Fibroblast of lung (primary cell): Measurements from ENCODE around the gene BMPR1A. TPM values are rescaled to one million over a fixed set of nuclear protein-coding genes. Genes with fewer than 3 reads are reported as not detected.
"Not testable (repeated sequence)": the region's sequence is repeated elsewhere in the genome, so short reads cannot be mapped to it uniquely, and the experiment has no call there.

Experiments
- DNase-seq, 2 donors: peaks; one replicate each; pipeline versions ENCODE4 v3.0.0 to v3.0.0-alpha.2; 2010; ENCODE audit warnings: low read depth in 2 of 2
- H2AFZ ChIP-seq: 2 replicates; pipeline ENCODE4 v1.5.1; 2012; ENCODE audit warnings: low read length, control low read depth, inconsistent platforms
- H3K27ac ChIP-seq: 2 replicates; pipeline ENCODE4 v1.5.1; 2011; ENCODE audit warnings: low read length, control low read depth; ENCODE audit not compliant: insufficient read depth
- H3K27me3 ChIP-seq: 2 replicates; pipeline ENCODE4 v1.5.1; 2011; ENCODE audit warnings: mild to moderate bottlenecking, low read length; ENCODE audit not compliant: control insufficient read depth, insufficient read depth
- H3K36me3 ChIP-seq: 2 replicates; pipeline ENCODE4 v1.5.1; 2011; ENCODE audit warnings: low read length; ENCODE audit not compliant: control insufficient read depth, insufficient read depth
- H3K4me1 ChIP-seq: 2 replicates; pipeline ENCODE4 v1.5.1; 2011; ENCODE audit warnings: low read length; ENCODE audit not compliant: control insufficient read depth, insufficient read depth; ENCODE audit errors: extremely low read depth
- H3K4me2 ChIP-seq: 2 replicates; pipeline ENCODE4 v1.5.1; 2011; ENCODE audit warnings: low read length, control low read depth; ENCODE audit not compliant: insufficient read depth; ENCODE audit errors: extremely low read depth
- H3K4me3 ChIP-seq, 4 experiments: fragments of 200-600 bp in 1 of 4; sonication (generic) in 1 of 4; replicated peaks in 1 of 4; 2 replicates each; pipeline ENCODE4 v1.5.1; 2011 to 2016; ENCODE audit warnings: low read length in 4 of 4, low read depth in 3 of 4, mild to moderate bottlenecking in 3 of 4, control low read depth in 2 of 4, inconsistent platforms in 1 of 4, mixed read lengths in 1 of 4; ENCODE audit not compliant: insufficient read depth in 1 of 4; ENCODE audit errors: control extremely low read depth in 1 of 4
- H3K79me2 ChIP-seq: 2 replicates; pipeline ENCODE4 v1.5.1; 2012; ENCODE audit warnings: mild to moderate bottlenecking, low read length, inconsistent platforms; ENCODE audit not compliant: control insufficient read depth, insufficient read depth
- H3K9ac ChIP-seq: 2 replicates; pipeline ENCODE4 v1.5.1; 2011; ENCODE audit warnings: mild to moderate bottlenecking, low read length, control low read depth; ENCODE audit not compliant: insufficient read depth
- H3K9me3 ChIP-seq: 2 replicates; pipeline ENCODE4 v1.5.1; 2012; ENCODE audit warnings: low read depth, low read length; ENCODE audit not compliant: control insufficient read depth, insufficient read depth
- H4K20me1 ChIP-seq: 2 replicates; pipeline ENCODE4 v1.5.1; 2011; ENCODE audit warnings: low read length; ENCODE audit not compliant: control insufficient read depth, insufficient read depth; ENCODE audit errors: extremely low read depth
- EZH2 ChIP-seq: IDR thresholded peaks from 2 replicates; pipeline ENCODE4 v1.5.1; 2012; ENCODE audit warnings: low read length, control low read depth, mild to moderate bottlenecking; ENCODE audit errors: missing control alignments
- polyA plus RNA-seq, 2 donors: library from polyadenylated mRNA; depleted of rRNA in 1 of 2; stranded (reverse) in 1 of 2; unstranded in 1 of 2; fragments of >200 nt; gene quantifications; 2 replicates each; pipeline ENCODE4 v1.2.1, GENCODE V29; 2011 to 2012; ENCODE audit warnings: missing spikeins in 1 of 2
- total RNA-seq: library from RNA; depleted of rRNA; stranded (reverse); fragments of >200 nt; gene quantifications from 2 replicates; pipeline ENCODE4 v1.2.1, GENCODE V29; 2014
- TF ChIP-seq, protein P1 (sequence below), 2 donors: IDR thresholded peaks in 1 of 2; conservative IDR thresholded peaks in 1 of 2; 1 replicate in 1 of 2; 2 replicates in 1 of 2; pipeline ENCODE4 v1.5.1; 2011 to 2012; ENCODE audit warnings: low read length in 2 of 2, control low read depth in 1 of 2, inconsistent platforms in 1 of 2, low read depth in 1 of 2, mild to moderate bottlenecking in 1 of 2

Gene BMPR1A
- total and polyA plus RNA-seq, 2 donors (not counting 1 experiment from before 2014, with no cell fraction given) = 52.8 to 61.8 TPM

DNA sequence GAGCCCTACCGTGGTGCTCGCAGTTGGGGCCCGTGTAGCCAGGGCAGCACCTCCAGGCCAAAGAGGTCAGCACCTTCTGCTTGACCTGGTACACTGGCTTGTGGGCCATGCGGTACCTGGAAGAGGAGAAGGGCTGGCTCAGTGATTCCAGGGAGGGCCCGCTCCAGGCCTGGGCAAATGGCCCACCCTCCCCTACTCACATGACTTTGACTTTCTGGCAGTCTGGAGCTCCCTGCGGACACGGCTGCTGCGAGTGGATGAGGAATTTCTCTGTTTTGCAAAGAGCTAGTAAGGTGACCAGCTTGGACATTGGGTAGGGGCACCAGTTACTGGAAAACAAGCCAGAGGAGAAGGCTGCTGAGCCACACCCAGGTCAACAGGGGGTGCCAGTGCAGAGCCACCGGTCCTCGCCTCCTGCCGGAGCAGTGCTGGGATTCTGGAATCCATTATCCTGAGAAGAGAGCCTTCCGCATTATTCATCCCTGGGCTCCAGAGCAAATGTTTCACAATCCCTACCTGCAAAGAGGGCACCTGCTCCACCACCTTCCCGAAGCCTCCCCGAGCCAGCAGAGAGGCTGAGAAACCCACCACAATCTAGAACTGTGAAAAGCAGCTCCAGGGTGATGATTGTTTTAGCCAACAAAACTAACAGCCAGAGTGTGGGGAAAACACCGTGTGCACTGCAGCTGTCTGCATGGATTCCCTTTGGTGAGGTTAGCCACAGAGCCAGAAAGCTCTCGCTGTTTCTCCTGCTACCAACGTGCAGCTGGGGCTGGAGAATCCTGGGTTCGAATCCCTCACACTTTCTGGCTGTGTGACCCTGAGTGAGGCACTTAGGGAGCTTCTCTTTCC lies 189.2 kb downstream of the BMPR1A start:
- no peak for TF ChIP-seq EZH2
- TF ChIP-seq, protein P1, sequence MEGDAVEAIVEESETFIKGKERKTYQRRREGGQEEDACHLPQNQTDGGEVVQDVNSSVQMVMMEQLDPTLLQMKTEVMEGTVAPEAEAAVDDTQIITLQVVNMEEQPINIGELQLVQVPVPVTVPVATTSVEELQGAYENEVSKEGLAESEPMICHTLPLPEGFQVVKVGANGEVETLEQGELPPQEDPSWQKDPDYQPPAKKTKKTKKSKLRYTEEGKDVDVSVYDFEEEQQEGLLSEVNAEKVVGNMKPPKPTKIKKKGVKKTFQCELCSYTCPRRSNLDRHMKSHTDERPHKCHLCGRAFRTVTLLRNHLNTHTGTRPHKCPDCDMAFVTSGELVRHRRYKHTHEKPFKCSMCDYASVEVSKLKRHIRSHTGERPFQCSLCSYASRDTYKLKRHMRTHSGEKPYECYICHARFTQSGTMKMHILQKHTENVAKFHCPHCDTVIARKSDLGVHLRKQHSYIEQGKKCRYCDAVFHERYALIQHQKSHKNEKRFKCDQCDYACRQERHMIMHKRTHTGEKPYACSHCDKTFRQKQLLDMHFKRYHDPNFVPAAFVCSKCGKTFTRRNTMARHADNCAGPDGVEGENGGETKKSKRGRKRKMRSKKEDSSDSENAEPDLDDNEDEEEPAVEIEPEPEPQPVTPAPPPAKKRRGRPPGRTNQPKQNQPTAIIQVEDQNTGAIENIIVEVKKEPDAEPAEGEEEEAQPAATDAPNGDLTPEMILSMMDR (conservative IDR thresholded peaks at IDR 0.05 in 1 of 2, IDR thresholded peaks at IDR 0.05 in 1 of 2; ENCODE audit: low read depth in 1 of 2, low read length in 2 of 2) = peak in 1 of 2 donors; percentile 32
- Histone ChIP-seq H3K36me3 (no peaks in the 10 kb centered on the region), H3K9ac (no peak overlapping the region), H3K4me2 (no peak overlapping the region), H3K79me2 (no peaks in the 10 kb centered on the region), H2AFZ (no peak overlapping the region), H3K27ac (no peak overlapping the region), H4K20me1 (no peaks in the 10 kb centered on the region), H3K9me3 (no peaks in the 10 kb centered on the region), H3K4me1 (no peaks in the 10 kb centered on the region), H3K4me3 (no peak overlapping the region), H3K27me3 (no peaks in the 10 kb centered on the region)
- peak in 1 of 2 donors; percentile 24 for DNase-seq

GRCh38 chr10:86946213-86947155 lies 190.1 kb downstream of the BMPR1A start:
- H3K36me3 ChIP-seq = no peaks in the 10 kb centered on the region
- no peak overlapping the region for H3K27ac ChIP-seq
- DNase-seq = no peak
- no peak overlapping the region for H2AFZ ChIP-seq
- no peaks in the 10 kb centered on the region for H3K27me3 ChIP-seq
- TF ChIP-seq, protein P1 (conservative IDR thresholded peaks at IDR 0.05 in 1 of 2, IDR thresholded peaks at IDR 0.05 in 1 of 2; ENCODE audit: low read depth in 1 of 2, low read length in 2 of 2) = no peak
- TF ChIP-seq EZH2 = no peak
- H3K79me2 ChIP-seq = no peaks in the 10 kb centered on the region
- no peaks in the 10 kb centered on the region for H3K9me3 ChIP-seq
- no peaks in the 10 kb centered on the region for H3K4me1 ChIP-seq
- H3K4me3 ChIP-seq = no peak overlapping the region
- no peak overlapping the region for H3K9ac ChIP-seq
- H3K4me2 ChIP-seq = no peak overlapping the region
- no peaks in the 10 kb centered on the region for H4K20me1 ChIP-seq

GRCh38 chr10:86947806-86948205 lies 191.4 kb downstream of the BMPR1A start:
- H3K79me2 ChIP-seq, H2AFZ ChIP-seq, H3K27ac ChIP-seq, H3K4me3 ChIP-seq, H3K9me3 ChIP-seq, H3K4me1 ChIP-seq, H3K9ac ChIP-seq, DNase-seq, H4K20me1 ChIP-seq, H3K27me3 ChIP-seq, H3K4me2 ChIP-seq, H3K36me3 ChIP-seq: not testable (repeated sequence)
